ENCODE data around the gene CPNE9.
A peak's percentile ranks its signal among the peaks of the same experiment; 100 is the strongest.
"Not testable (repeated sequence)": the region's sequence is repeated elsewhere in the genome, so short reads cannot be mapped to it uniquely, and the experiment has no call there.

CPNE9 gene

DNA sequence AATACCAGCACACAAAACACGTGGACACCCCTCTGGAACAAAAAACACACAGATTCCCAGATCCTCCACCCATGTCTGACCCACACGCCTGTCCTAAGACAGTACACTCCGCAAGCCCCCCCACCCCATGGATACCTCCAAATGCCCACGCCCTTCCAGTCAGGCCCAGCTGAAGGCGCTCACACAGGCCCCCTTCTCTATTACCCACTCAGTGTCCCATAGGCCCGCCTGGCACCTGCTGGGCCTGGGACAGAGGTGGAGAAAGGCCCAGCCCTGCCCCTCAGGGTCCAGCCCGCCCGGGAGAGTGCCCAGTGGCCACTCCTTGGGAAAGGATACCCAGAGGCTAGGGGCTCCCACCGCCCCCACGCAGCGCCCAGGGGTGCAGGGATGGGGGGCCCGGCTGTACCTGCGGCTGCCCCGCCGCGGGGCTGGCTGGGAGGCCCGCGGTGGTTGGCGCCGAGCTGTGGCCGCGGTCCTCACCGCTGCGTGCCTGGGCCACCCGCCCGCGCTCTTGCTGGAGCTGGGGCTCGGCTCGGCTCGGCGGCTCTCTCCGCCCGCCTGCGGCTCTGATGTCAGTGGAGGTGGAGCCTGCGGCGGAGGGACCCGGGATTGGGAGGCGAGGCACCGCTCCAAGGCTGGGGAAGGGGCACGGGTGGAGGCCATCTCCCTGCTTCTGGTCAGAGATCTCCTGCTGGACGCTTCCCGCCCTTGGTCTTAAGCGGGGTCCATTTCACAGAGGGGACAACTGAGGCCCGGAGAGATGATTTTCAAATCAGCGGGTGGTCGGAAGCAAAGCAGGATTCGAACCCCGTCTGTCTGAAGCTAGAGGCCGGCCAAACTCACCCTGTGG lies 66.0 kb downstream of the CPNE9 start, which contains the start of gene CAMK1:
CAMK1 (minus strand) TSS at position 522 of the 850 bp plus-strand sequence. CDS start 2,198 bp downstream, outside the sequence.
- peak; percentile 69 for DNase-seq (ENCODE audit: low read depth)
- H3K4me3 ChIP-seq (ENCODE audit: low read length), result peak within 1 kb of the TSS; percentile 49
- no peak for TF ChIP-seq CTCF (IDR thresholded peaks at IDR 0.05; ENCODE audit: insufficient read depth, low read depth, low read length, missing control alignments)

DNA sequence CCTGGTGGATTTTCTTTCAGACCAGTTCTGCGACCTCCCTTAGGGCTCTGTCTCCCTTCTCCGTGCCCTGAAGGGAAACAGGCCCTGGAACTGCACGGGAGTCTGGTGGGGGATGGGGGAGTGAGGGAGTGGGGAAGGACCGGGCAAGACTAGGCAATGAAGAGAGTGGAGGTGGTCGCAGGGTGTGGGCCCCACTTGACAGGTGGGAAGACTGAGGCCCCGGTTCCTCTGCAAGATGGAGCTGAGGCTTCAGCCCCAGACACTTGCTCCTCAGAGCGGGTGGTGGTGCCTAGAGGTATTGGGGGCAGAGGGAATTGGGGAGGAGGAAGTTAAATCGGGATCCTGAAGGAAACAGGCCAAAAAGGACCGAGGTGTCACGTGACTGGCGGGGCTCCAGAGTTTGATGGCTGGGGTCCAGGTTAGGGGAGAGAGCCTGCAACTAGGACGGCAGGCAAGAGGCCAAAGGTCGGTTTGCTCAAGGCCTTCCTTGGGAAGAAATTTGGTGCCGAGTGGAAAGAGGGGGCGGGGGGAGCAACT lies 66.7 kb downstream of the CPNE9 start:
- no peak for TF ChIP-seq CTCF (IDR thresholded peaks at IDR 0.05; ENCODE audit: insufficient read depth, low read depth, low read length, missing control alignments)
- H3K4me3 ChIP-seq (ENCODE audit: low read length), result peak overlapping the region; percentile 49
- no peak for DNase-seq (ENCODE audit: low read depth)

GRCh38 chr3:9771007-9771406 lies 67.4 kb downstream of the CPNE9 start:
- not testable (repeated sequence) for H3K4me3 ChIP-seq (ENCODE audit: low read length); DNase-seq (ENCODE audit: low read depth)

GRCh38 chr3:9776896-9777693 lies 73.5 kb downstream of the CPNE9 start:
- DNase-seq (ENCODE audit: low read depth), result no peak
- H3K4me3 ChIP-seq (ENCODE audit: low read length), result no peak overlapping the region
- TF ChIP-seq CTCF (IDR thresholded peaks at IDR 0.05; ENCODE audit: insufficient read depth, low read depth, low read length, missing control alignments), result no peak

DNA sequence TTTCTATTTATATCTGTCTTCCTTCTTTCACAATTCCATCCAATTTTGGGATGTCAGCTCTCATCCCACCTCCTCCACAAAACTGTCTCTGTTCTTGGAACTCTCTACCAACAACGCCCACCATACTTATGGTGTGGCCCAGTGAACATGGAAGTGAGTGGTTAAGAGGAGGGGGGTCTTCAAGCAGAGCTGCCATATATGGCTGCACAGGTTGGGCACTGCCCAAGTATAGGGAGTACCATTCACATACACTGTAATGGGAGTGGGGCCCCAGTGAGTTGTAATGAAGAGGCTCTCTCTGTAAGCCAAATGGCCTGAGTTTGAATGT lies 74.0 kb downstream of the CPNE9 start:
- H3K4me3 ChIP-seq (ENCODE audit: low read length), result no peak overlapping the region
- no peak for TF ChIP-seq CTCF (IDR thresholded peaks at IDR 0.05; ENCODE audit: insufficient read depth, low read depth, low read length, missing control alignments)
- no peak for DNase-seq (ENCODE audit: low read depth)

- peak; percentile 77 for DNase-seq (ENCODE audit: low read depth)
- H3K4me3 ChIP-seq (ENCODE audit: low read length), result no peak overlapping the region
- no peak for TF ChIP-seq CTCF (IDR thresholded peaks at IDR 0.05; ENCODE audit: insufficient read depth, low read depth, low read length, missing control alignments)
These were observed 74.8 kb downstream of the CPNE9 start for GRCh38 chr3:9778143-9779074.

Data from epithelial cell of esophagus (primary cell).